ENCODE measurements around the gene LRP5. TPM values are rescaled to one million over a fixed set of nuclear protein-coding genes. Genes with fewer than 3 reads are reported as not detected.
"Not testable (repeated sequence)": the region's sequence is repeated elsewhere in the genome, so short reads cannot be mapped to it uniquely, and the experiment has no call there.

The LRP5 gene
- total RNA-seq, 1 donor from 2014 or later = 101 TPM

DNA sequence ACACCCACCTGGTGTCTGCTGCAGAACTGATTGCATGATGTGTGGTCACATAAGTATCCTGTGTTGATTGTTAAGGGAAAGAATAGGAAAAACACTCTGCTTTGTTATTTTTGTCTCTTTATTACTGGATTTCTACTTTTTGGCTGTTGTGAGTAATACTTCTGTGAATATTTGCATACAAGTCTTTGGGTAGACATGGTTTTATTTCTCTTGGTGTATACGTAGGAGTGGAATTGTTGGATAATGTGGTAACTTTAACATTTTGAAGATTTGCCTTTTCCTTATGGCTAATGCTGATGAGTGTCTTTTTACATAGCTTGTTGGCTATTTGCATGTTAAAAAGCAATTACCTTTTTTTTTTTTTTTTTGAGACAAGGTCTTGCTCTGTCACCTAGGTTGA is 161.3 kb downstream of the LRP5 start:
- H3K36me3 ChIP-seq = no peaks in the 10 kb centered on the region
- DNase-seq (no peak), ATAC-seq (no peak)
- intact Hi-C loops (cut with DNase I) = no loop called here
- no peaks in the 10 kb centered on the region for H3K27me3 ChIP-seq
- H3K9me3 ChIP-seq = no peaks in the 10 kb centered on the region
- no peak overlapping the region for H3K27ac ChIP-seq
- H3K4me1 ChIP-seq = peaks cover 54% of the 10 kb centered on the region
- H3K4me3 ChIP-seq = no peak overlapping the region
- no peak for TF ChIP-seq CTCF (IDR thresholded peaks at IDR 0.05)

DNA sequence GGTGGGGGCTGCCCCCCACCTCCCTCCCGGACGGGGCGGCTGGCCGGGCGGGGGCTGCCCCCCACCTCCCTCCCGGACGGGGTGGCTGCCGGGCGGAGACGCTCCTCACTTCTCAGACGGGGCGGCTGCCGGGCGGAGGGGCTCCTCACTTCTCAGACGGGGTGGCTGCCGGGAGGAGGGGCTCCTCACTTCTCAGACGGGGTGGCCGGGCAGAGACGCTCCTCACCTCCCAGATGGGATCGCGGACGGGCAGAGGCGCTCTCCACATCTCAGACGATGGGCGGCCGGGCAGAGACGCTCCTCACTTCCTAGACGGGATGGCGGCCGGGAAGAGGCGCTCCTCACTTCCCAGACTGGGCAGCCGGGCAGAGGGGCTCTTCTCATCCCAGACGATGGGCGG is 163.2 kb downstream of the LRP5 start:
- H3K4me3 ChIP-seq; H3K27me3 ChIP-seq; DNase-seq; H3K27ac ChIP-seq; ATAC-seq; intact Hi-C loops (cut with DNase I); H3K36me3 ChIP-seq; H3K9me3 ChIP-seq: not testable (repeated sequence)
- peaks cover 40% of the 10 kb centered on the region for H3K4me1 ChIP-seq

DNA sequence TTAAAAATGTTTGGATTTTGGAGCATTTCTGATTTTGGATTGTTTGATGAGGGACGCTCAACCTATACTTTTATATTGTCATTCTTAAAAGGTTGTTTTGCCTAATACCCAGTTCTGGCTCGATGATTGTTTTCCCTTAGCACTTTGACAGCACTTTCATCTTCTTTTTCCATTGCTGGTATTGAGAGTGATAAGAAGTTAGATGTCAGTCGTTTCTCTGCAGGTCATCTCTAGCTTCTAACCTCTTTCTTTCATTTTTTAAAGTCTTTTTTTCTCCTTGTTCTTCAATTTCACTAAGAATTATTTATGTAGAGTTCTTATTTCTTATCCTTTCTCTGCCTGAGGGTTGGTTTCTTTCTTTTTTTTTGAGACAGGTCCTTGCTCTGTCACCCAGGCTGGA is 167.0 kb downstream of the LRP5 start:
- TF ChIP-seq CTCF (IDR thresholded peaks at IDR 0.05) = no peak
- no peaks in the 10 kb centered on the region for H3K27me3 ChIP-seq
- no peak overlapping the region for H3K27ac ChIP-seq
- H3K4me1 ChIP-seq = peaks cover 21% of the 10 kb centered on the region
- DNase-seq (no peak), ATAC-seq (no peak)
- no peaks in the 10 kb centered on the region for H3K36me3 ChIP-seq
- intact Hi-C loops (cut with DNase I) = no loop called here
- no peaks in the 10 kb centered on the region for H3K9me3 ChIP-seq
- no peak overlapping the region for H3K4me3 ChIP-seq

- Histone ChIP-seq H3K36me3 (no peaks in the 10 kb centered on the region), H3K27ac (no peak overlapping the region), H3K4me3 (no peak overlapping the region), H3K4me1 (peaks cover 21% of the 10 kb centered on the region), H3K27me3 (no peaks in the 10 kb centered on the region), H3K9me3 (no peaks in the 10 kb centered on the region)
- ATAC-seq (no peak), DNase-seq (no peak)
- TF ChIP-seq CTCF (IDR thresholded peaks at IDR 0.05) = no peak
- intact Hi-C loops (cut with DNase I) = no loop called here
Measured at GRCh38 chr11:68480193-68480592, 167.8 kb downstream of the LRP5 start.

- H3K27me3 ChIP-seq = no peaks in the 10 kb centered on the region
- no peaks in the 10 kb centered on the region for H3K36me3 ChIP-seq
- DNase-seq (no peak), ATAC-seq (no peak)
- no peaks in the 10 kb centered on the region for H3K9me3 ChIP-seq
- H3K27ac ChIP-seq = no peak overlapping the region
- no peak overlapping the region for H3K4me3 ChIP-seq
- H3K4me1 ChIP-seq = peaks cover 21% of the 10 kb centered on the region
- no peak for TF ChIP-seq CTCF (IDR thresholded peaks at IDR 0.05)
- intact Hi-C loops (cut with DNase I) = no loop called here
Measured at GRCh38 chr11:68480852-68481510, 168.6 kb downstream of the LRP5 start.

DNA sequence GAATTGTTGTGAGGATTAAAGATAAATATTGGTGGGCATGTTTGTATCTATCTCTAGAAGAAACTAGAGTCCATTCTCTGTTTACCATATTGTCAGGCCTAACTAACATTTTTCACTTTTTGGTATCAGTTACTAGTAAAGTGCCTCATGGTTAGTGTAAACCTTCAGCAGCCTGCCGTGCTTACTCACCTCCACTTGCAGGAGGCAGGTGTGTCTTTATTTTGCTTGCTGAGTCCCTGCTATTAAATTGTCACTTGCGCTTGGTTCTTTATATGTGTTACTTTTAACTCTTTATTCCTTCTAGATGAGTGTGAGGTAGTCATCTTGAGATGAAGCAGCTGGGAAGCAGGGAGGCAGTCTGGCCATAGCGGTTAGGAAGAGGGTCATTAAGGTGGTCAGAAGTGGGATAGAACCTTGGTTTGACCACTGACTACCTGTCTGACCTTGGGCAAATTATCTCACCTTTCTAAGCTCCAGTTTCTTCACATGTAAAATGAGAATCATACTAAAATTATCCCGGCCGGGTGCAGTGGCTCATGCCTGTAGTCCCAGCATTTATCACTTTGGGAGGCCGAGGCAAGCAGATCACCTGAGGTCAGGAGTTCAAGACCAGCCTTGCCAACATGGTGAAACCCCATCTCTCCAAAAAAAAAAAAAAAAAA is 169.3 kb downstream of the LRP5 start:
- no peak for ATAC-seq

More for the DNA sequence above, 169.3 kb downstream of the LRP5 start:
- Histone ChIP-seq H3K9me3 (no peaks in the 10 kb centered on the region), H3K4me1 (peaks cover 19% of the 10 kb centered on the region), H3K4me3 (no peak overlapping the region), H3K36me3 (no peaks in the 10 kb centered on the region), H3K27ac (no peak overlapping the region), H3K27me3 (no peaks in the 10 kb centered on the region)
- no peak for TF ChIP-seq CTCF (IDR thresholded peaks at IDR 0.05)
- DNase-seq = no peak
- intact Hi-C loops (cut with DNase I) = no loop called here
